Activated CD4-positive, alpha-beta T cell treated with anti-CD3 and anti-CD28 coated beads, Interleukin-2, amount 50 U/mL, for 24 hours (primary cell): ENCODE measurements around the gene STK35.

ENCODE experiments used
- DNase-seq, 2 donors: peaks; one replicate each; pipeline ENCODE4 v3.0.0-alpha.2; 2020; ENCODE audit warnings: low read depth in 1 of 2, low spot score in 1 of 2

STK35 gene

GRCh38 chr20:2104236-2104635 lies 2.6 kb downstream of the STK35 start:
- DNase-seq = no peak

- no peak for DNase-seq
These were observed 6.9 kb downstream of the STK35 start for GRCh38 chr20:2108498-2108897.

DNA sequence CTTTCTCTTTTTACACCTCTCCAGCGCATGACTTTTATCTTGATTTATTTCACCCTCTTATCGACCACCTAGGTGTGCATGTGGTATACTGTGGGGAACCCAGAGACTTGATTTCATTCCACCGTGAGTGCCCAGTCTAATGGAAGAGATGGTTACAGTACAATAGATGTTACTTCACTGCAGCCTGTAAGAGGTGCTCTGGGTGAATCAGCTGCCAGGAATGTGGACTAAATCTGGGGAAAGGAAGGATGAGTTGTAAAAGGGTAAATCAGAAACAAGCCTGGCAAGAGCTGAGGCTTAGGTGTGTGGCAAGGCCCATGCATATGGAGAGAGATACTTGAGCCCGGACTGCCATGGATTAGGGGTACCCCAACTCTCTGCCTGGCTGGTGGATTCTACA lies 7.4 kb downstream of the STK35 start:
- DNase-seq = no peak

GRCh38 chr20:2109425-2110210 lies 8.0 kb downstream of the STK35 start:
- DNase-seq = no peak

DNA sequence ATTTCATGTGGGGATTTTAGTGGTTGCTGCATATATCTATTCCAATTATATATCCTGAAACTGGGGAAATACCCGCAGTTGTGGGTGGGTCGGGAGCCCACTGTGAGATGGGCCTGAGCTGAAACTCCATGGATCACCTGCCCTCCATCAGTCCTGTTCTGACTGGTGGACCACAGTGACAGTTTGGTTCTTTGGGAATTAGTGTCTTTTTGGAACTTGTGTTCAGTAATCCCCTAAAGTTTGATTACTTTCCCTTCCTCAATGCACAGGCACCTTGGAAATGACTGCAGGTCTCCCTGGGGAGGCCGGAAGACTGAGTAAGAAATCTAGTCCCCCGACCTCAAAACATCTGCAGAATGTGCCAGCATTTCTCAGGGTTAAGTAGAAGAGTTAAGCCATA lies 11.3 kb downstream of the STK35 start:
- DNase-seq = no peak

GRCh38 chr20:2114127-2114959 lies 12.7 kb downstream of the STK35 start:
- DNase-seq = no peak

- DNase-seq = no peak
These were observed 13.5 kb downstream of the STK35 start for GRCh38 chr20:2114990-2115681.

DNA sequence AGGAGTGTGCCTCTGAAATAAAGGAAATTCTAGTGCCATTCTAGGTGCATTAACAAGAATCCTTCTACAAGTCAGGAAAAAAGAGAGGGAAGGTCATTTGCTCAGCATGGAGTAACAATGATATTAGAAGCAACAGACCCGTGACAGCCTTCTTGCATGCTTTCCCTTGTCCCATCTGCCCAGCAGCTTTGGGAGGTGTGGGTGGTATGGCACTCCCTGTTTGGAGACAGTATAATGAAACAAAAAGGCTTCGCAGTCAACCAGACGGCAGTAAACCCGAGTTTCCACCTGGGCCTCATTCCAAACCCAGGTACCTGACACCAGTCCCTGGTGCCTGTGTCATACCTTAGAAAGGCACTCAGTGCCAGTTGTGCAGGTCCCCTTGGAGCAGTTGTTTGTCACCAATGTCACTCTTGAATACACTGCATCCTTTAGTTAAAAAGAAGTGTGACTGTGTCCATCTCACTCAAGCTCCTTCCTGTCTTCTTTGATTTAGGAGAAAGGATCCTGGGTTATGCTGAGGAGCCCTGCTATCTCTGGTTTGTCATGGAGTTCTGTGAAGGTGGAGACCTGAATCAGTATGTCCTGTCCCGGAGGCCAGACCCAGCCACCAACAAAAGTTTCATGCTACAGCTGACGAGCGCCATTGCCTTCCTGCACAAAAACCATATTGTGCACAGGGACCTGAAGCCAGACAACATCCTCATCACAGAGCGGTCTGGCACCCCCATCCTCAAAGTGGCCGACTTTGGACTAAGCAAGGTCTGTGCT lies 14.7 kb downstream of the STK35 start:
- DNase-seq = no peak

- DNase-seq = peak in 1 of 2 donors; percentile 26
These were observed 17.2 kb downstream of the STK35 start for GRCh38 chr20:2118783-2119182.

DNA sequence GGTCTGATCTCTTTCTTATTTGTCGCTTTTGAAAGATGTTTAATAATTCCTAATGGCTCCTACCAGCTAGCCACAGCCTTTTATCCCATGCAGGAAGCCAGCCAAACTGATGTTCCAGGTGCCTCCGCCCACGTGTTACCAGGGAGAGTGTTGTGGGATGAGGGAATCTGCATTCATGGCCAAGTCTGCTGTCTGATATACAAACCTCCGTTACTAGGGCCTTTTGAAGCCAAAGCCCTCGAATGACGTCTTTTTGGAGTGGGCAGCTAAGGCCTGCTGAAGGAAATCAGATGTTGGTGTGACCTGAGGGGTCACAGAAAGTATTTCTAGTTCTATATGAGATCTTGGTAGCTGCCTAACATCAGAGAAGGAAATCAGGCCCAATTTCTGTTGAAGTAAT lies 21.3 kb downstream of the STK35 start:
- no peak for DNase-seq

GRCh38 chr20:2123720-2124119 lies 22.1 kb downstream of the STK35 start:
- no peak for DNase-seq

DNA sequence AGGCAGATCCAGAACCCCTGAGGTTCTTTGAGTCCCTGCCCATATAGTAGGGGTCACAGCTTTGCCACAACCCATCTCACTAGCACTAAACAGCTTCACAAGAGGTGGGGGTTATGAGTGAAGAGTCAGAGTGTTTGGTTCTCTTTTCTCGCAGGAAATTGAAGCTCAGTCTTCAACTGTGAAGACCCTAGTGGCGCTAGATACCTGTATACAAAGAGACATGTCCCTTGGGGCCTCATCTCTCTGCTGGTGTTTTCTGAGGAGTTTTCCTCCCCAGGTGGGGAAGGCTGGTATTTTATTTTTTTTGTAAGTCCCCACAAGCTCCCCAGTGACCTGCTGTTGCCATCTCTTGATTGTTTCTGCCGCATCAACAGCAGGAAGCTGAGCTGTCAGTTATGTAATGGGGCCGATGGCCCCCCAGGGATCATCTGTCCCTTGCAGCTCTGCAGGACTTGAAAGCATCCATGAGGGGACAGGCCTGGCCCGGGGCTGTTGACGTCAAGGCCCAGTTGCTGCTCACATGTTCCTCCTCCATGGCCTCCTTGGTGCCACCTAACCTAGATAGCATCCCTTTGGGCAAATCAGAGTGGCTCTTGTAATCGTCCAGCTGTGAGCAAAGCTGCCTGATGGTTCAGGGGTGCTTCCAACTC lies 23.1 kb downstream of the STK35 start:
- DNase-seq = no peak

DNA sequence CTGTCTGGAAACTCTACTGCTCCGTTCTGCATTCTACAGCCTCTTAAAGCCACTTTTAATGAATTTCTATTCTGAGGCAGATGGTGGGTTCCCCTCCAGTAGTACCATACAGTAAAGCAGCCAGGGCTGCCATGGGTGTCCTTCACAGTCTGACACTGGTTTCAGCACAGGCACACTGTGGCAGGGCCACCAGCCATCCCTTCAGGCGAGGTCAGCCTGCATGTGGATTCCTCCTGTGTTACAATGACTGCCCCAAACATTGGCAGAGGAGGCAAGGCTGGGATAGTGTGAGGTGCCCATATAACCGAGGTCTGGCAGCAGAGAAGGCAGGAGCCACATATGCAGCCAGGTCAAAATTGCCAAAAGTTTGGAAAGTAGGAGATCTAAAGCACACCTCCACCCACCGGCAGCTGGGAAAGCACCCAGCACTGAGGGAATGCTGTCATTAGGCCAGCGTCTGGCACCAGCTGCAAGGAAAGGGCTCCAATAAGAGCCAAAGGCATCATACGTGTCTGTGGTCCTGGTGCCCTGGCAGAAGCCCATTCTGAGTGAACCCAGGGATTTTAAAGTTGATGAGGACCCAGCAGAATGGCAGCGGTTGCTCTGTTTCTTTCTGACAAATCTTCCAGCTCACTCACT lies 24.0 kb downstream of the STK35 start:
- DNase-seq = no peak

GRCh38 chr20:2127238-2127637 lies 25.6 kb downstream of the STK35 start:
- no peak for DNase-seq

- no peak for DNase-seq
These were observed 26.9 kb downstream of the STK35 start for GRCh38 chr20:2128542-2128941.

GRCh38 chr20:2130062-2130591 lies 28.5 kb downstream of the STK35 start:
- no peak for DNase-seq

- DNase-seq = no peak
These were observed 29.1 kb downstream of the STK35 start for GRCh38 chr20:2130683-2131082.

DNA sequence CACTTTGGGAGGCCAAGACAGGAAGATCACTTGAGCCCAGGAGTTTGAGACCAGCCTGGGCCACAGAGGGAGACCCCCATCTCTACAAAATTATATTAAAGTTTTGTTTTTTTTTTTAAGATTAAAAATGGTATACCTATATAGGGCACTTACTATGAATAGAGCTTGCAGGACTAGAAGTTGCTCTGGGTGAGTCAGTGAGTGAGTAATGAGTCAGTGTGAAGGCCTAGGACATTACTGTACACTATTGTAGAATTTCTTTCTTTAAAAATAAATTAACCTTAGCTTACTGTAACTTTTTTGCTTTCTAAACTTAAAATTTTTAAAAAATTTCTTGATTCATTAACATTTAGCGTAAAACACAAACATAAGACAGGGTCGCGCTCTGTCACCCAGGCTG lies 29.7 kb downstream of the STK35 start:
- DNase-seq = no peak

DNA sequence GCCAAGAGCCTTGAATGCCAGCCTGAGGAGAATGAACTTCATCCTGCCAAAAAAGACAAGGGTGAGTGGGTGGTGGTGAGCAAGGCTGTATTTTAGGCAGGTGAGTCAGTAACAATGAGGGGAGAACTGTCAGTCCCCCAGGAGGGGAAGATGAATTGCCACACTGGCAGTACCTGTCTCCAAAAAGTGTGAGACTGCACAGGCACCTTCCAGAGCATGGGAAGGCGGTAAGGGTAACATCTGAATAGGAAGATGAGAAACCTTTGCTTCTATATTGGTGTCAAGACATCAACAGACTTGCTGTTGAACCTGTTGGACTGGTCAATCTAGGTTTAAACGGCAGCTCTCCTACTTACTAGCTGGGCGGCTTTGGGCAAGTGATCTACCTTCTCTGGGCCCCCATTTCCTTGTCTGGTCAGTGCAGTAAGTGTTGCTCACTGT lies 30.9 kb downstream of the STK35 start:
- DNase-seq = no peak
